H1 (cell line): ENCODE measurements around the gene HRCT1. TPM values are rescaled to one million over a fixed set of nuclear protein-coding genes. Genes with fewer than 3 reads are reported as not detected.

Experiments
- CTCF ChIA-PET: fragments of 300-600 bp; sonication (Branson Sonifier 250); formaldehyde crosslinking; loops from one replicate; lab custom pipeline; 2021; ENCODE audit not compliant: partially characterized antibody; lab: Charles Lee
- POLR2A ChIA-PET: fragments of 300-600 bp; sonication (Branson Sonifier 250); formaldehyde crosslinking; loops from one replicate; lab custom pipeline; 2021; ENCODE audit warnings: inconsistent platforms; ENCODE audit not compliant: partially characterized antibody; lab: Charles Lee
- DNase-seq, 2 experiments: peaks; one replicate each; pipeline versions ENCODE4 v3.0.0 to v3.0.0-alpha.2; 2010 to 2022; ENCODE audit warnings: low spot score in 2 of 2, low read depth in 1 of 2, mixed read lengths in 1 of 2
- FAIRE-seq: peaks from 2 replicates; lab custom pipeline; 2011; peaks lifted over from hg19 to GRCh38; lab: Jason Lieb, UNC
- H2AFZ ChIP-seq: 2 replicates; pipeline ENCODE4 v1.8.1; 2012; ENCODE audit warnings: low read length, inconsistent platforms
- H2AK5ac ChIP-seq: 2 replicates; pipeline ENCODE4 v1.6.1; 2013; ENCODE audit warnings: low read depth, low read length
- H2BK120ac ChIP-seq: replicated peaks from 2 replicates; pipeline ENCODE3; 2013; ENCODE audit warnings: low read depth, low read length, inconsistent platforms
- H2BK12ac ChIP-seq: 2 replicates; pipeline ENCODE4 v1.6.1; 2013; ENCODE audit warnings: low read depth, low read length
- H2BK15ac ChIP-seq: 2 replicates; pipeline ENCODE4 v1.6.1; 2013; ENCODE audit warnings: low read length
- H2BK20ac ChIP-seq: 2 replicates; pipeline ENCODE4 v1.6.1; 2013; ENCODE audit warnings: low read length
- H2BK5ac ChIP-seq: 2 replicates; pipeline ENCODE4 v1.6.1; 2013; ENCODE audit warnings: low read depth, low read length
- H3K14ac ChIP-seq: 2 replicates; pipeline ENCODE4 v1.6.1; 2013; ENCODE audit warnings: inconsistent platforms; ENCODE audit not compliant: insufficient read length
- H3K18ac ChIP-seq: 2 replicates; pipeline ENCODE4 v1.6.1; 2013; ENCODE audit warnings: low read length; ENCODE audit errors: extremely low read depth
- H3K23ac ChIP-seq: 2 replicates; pipeline ENCODE4 v1.6.1; 2013; ENCODE audit warnings: inconsistent platforms; ENCODE audit not compliant: insufficient read length
- H3K23me2 ChIP-seq: 2 replicates; pipeline ENCODE4 v1.6.1; 2013; ENCODE audit warnings: low read depth, low read length
- H3K27ac ChIP-seq: 2 replicates; pipeline ENCODE4 v1.6.1; 2011; ENCODE audit warnings: low read depth, low read length, inconsistent platforms
- H3K27me3 ChIP-seq, 4 experiments: replicated peaks in 1 of 4; 1 replicate in 1 of 4; 2 replicates in 3 of 4; pipeline versions ENCODE4 v1.6.1 to v1.8.1; 2011 to 2013; ENCODE audit warnings: low read length in 3 of 4, mild to moderate bottlenecking in 3 of 4, inconsistent platforms in 2 of 4, mixed read lengths in 2 of 4, moderate library complexity in 1 of 4; ENCODE audit not compliant: control insufficient read depth in 3 of 4, insufficient read depth in 3 of 4; ENCODE audit errors: extremely low read depth in 1 of 4
- H3K36me3 ChIP-seq, 4 experiments: 2 replicates each; pipeline versions ENCODE4 v1.6.1 to v1.8.1; 2011 to 2013; ENCODE audit warnings: mild to moderate bottlenecking in 4 of 4, low read length in 3 of 4, moderate library complexity in 2 of 4, control low read depth in 1 of 4, inconsistent platforms in 1 of 4; ENCODE audit not compliant: insufficient read depth in 4 of 4, control insufficient read depth in 2 of 4
- H3K4ac ChIP-seq: replicated peaks from 2 replicates; pipeline ENCODE3; 2013; ENCODE audit warnings: low read length, low read depth, mixed read lengths, inconsistent platforms; ENCODE audit not compliant: insufficient read length
- H3K4me1 ChIP-seq, 4 experiments: replicated peaks in 1 of 4; 1 replicate in 1 of 4; 2 replicates in 3 of 4; pipeline versions ENCODE4 v1.6.1 to v1.8.1; 2011 to 2013; ENCODE audit warnings: low read length in 3 of 4, inconsistent platforms in 2 of 4, mixed read lengths in 1 of 4; ENCODE audit not compliant: insufficient read depth in 4 of 4, control insufficient read depth in 3 of 4
- H3K4me2 ChIP-seq, 2 experiments: 2 replicates each; pipeline versions ENCODE4 v1.6.1 to v1.8.1; 2011 to 2013; ENCODE audit warnings: low read depth in 2 of 2, low read length in 2 of 2, control low read depth in 1 of 2, inconsistent platforms in 1 of 2, mild to moderate bottlenecking in 1 of 2; ENCODE audit not compliant: insufficient read depth in 1 of 2
- H3K4me3 ChIP-seq, 4 experiments: fragments of 200-600, 300-600 bp in 1 of 4; sonication (generic), shearing (Covaris generic), sonication (Bioruptor Twin) in 1 of 4; 2 replicates each; pipeline versions ENCODE4 v1.5.1 to v1.8.1; 2011 to 2016; ENCODE audit warnings: low read length in 4 of 4, low read depth in 3 of 4, control low read depth in 2 of 4, inconsistent platforms in 2 of 4, mild to moderate bottlenecking in 2 of 4, mixed read lengths in 1 of 4, moderate library complexity in 1 of 4; ENCODE audit not compliant: insufficient read depth in 2 of 4; ENCODE audit errors: extremely low read depth in 1 of 4
- H3K56ac ChIP-seq: replicated peaks from 2 replicates; pipeline ENCODE3; 2013; ENCODE audit warnings: low read depth, mild to moderate bottlenecking, mixed read lengths, low read length, inconsistent platforms; ENCODE audit not compliant: insufficient read length
- H3K79me1 ChIP-seq: 2 replicates; pipeline ENCODE4 v1.6.1; 2013; ENCODE audit warnings: low read depth, low read length, control low read depth
- H3K79me2 ChIP-seq, 2 experiments: 2 replicates each; pipeline versions ENCODE4 v1.6.1 to v1.8.1; 2012 to 2013; ENCODE audit warnings: low read length in 2 of 2, mild to moderate bottlenecking in 2 of 2, inconsistent platforms in 1 of 2; ENCODE audit not compliant: insufficient read depth in 2 of 2, control insufficient read depth in 1 of 2
- H3K9ac ChIP-seq, 4 experiments: replicated peaks in 1 of 4; 1 replicate in 1 of 4; 2 replicates in 3 of 4; pipeline versions ENCODE4 v1.6.1 to v1.8.1; 2011 to 2013; ENCODE audit warnings: low read depth in 3 of 4, low read length in 3 of 4, control low read depth in 2 of 4, mild to moderate bottlenecking in 2 of 4, moderate library complexity in 2 of 4, inconsistent platforms in 1 of 4; ENCODE audit errors: extremely low read depth in 1 of 4
- H3K9me3 ChIP-seq, 2 experiments: 2 replicates each; pipeline versions ENCODE4 v1.6.1 to v1.8.1; 2012 to 2013; ENCODE audit warnings: mild to moderate bottlenecking in 2 of 2, moderate library complexity in 2 of 2, control low read depth in 1 of 2, inconsistent platforms in 1 of 2, low read depth in 1 of 2, low read length in 1 of 2, mixed read lengths in 1 of 2; ENCODE audit not compliant: insufficient read depth in 2 of 2
- H4K20me1 ChIP-seq, 2 experiments: replicated peaks in 1 of 2; 2 replicates each; pipeline versions ENCODE3 to v1.8.1; 2011 to 2013; ENCODE audit warnings: inconsistent platforms in 2 of 2, low read length in 2 of 2, mild to moderate bottlenecking in 1 of 2; ENCODE audit not compliant: insufficient read depth in 2 of 2, control insufficient read depth in 1 of 2
- H4K5ac ChIP-seq: 2 replicates; pipeline ENCODE4 v1.6.1; 2013; ENCODE audit warnings: low read length, low read depth, mixed read lengths, inconsistent platforms; ENCODE audit not compliant: insufficient read length
- H4K8ac ChIP-seq: 2 replicates; pipeline ENCODE4 v1.8.0; 2013; ENCODE audit warnings: mild to moderate bottlenecking, moderate library complexity, low read length, inconsistent platforms; ENCODE audit not compliant: insufficient read depth; ENCODE audit errors: extremely low read depth
- H4K91ac ChIP-seq: replicated peaks from 2 replicates; pipeline ENCODE3; 2013; ENCODE audit warnings: low read length, mixed read lengths, inconsistent platforms; ENCODE audit not compliant: insufficient read length
- PHF8 ChIP-seq: fragments of 200-600 bp; sonication (generic); conservative IDR thresholded peaks from 2 replicates; pipeline ENCODE4 v1.7.1; 2012; ENCODE audit warnings: low read depth, mild to moderate bottlenecking, inconsistent platforms, low read length, moderate library complexity
- WGBS, 2 experiments: shearing (Covaris generic) in 1 of 2; methylation state at CpG; one replicate each; pipeline versions ENCODE4 v1.1.6 to v1.1.7; 2013 to 2015; ENCODE audit warnings: low lambda C conversion rate in 2 of 2, mixed read lengths in 2 of 2, inconsistent platforms in 1 of 2, low coverage in 1 of 2, missing lambda C conversion rate in 1 of 2; ENCODE audit not compliant: insufficient replicate concordance in 2 of 2, insufficient coverage in 1 of 2, insufficient read length in 1 of 2; ENCODE audit errors: extremely low coverage in 1 of 2, missing lambda C conversion rate in 1 of 2; 5-methylcytosine and 5-hydroxymethylcytosine counted together
- polyA plus RNA-seq, 7 experiments: library from polyadenylated mRNA; depleted of rRNA in 3 of 7; stranded (reverse) in 5 of 7; unstranded in 2 of 7; fragments of >200 nt in 5 of 7; fragments of 200-250 nt in 2 of 7; gene quantifications; 1 replicate in 5 of 7; 2 replicates in 1 of 7; 4 replicates in 1 of 7; pipeline versions ENCODE4 v1.2.1 to v1.2.3, GENCODE V29; 2011 to 2013; ENCODE audit warnings: missing spikeins in 2 of 7, mixed read lengths in 2 of 7
- total RNA-seq: library from RNA; stranded (reverse); fragmentation: NEBNext Ultra II Directional; extraction: Animal tissue kit (Norgen Biotek cat#: 25700); gene quantifications from 2 replicates; pipeline ENCODE4 v1.2.1, GENCODE V29; 2021

The HRCT1 gene
- total and polyA plus RNA-seq, 2 of the 8 experiments (the other 6 are each of a cell fraction or from before 2014, with no cell fraction given) = not detected

- no peaks in the 10 kb centered on the region for H3K4me1 ChIP-seq
- no peak overlapping the region for H4K91ac ChIP-seq
- ChIA-PET CTCF (interaction anchor here (0.6 to 5.9 kb wide), 10 partner anchors 12 to 93 kb away, joined by 3 to 31 read pairs (median 5); no protein-coding TSS in a partner anchor), POLR2A (interaction anchor here (1.0 to 7.4 kb wide), 5 partner anchors 10 to 44 kb away, joined by 3 to 43 read pairs (median 3); partner anchors contain the start of genes HINT2 and TMEM8B)
- peaks cover 0 to 2% (median 0%) of the 10 kb centered on the region in 4 experiments; a peak in 1 of 8 replicates for H3K36me3 ChIP-seq
- H2BK15ac ChIP-seq = no peak overlapping the region
- no peaks in the 10 kb centered on the region for H3K79me2 ChIP-seq
- H3K56ac ChIP-seq = no peak overlapping the region
- no peak overlapping the region for H3K27ac ChIP-seq
- no peak overlapping the region for H2BK5ac ChIP-seq
- no peak overlapping the region for H4K5ac ChIP-seq
- H3K23ac ChIP-seq = no peak overlapping the region
- H2BK120ac ChIP-seq = no peak overlapping the region
- no peak overlapping the region for H3K4me3 ChIP-seq
- H3K9ac ChIP-seq = no peak overlapping the region
- H3K18ac ChIP-seq = no peak overlapping the region
- WGBS, 2 experiments = 91% methylated on average over 5 of the region's 5 CpGs; no CpG with 5 or more reads in 1 of the 2 experiments
- H3K23me2 ChIP-seq = no peaks in the 10 kb centered on the region; the same call in 1 of the 2 replicates
- no peaks in the 10 kb centered on the region; a peak in 1 of 7 replicates for H3K27me3 ChIP-seq
- H4K8ac ChIP-seq = no peak overlapping the region
- peak in 1 of 2 experiments; percentile 36 for DNase-seq
- no peak overlapping the region for H2BK20ac ChIP-seq
- H3K79me1 ChIP-seq = no peaks in the 10 kb centered on the region
- H2AK5ac ChIP-seq = no peak overlapping the region
- no peak overlapping the region for H2BK12ac ChIP-seq
- H4K20me1 ChIP-seq = peaks cover 0 to 2% of the 10 kb centered on the region in 2 experiments
- no peak for FAIRE-seq
- H3K4me2 ChIP-seq = no peak overlapping the region
- H3K9me3 ChIP-seq = no peaks in the 10 kb centered on the region
- no peak overlapping the region for H3K4ac ChIP-seq
- no peak overlapping the region for H3K14ac ChIP-seq
- no peak overlapping the region for H2AFZ ChIP-seq
- no peak for TF ChIP-seq PHF8
Measured at GRCh38 chr9:35858458-35858857, 47.5 kb upstream of the HRCT1 start.
